PC-3 (cell line): Measurements from ENCODE around the gene REEP6. TPM values are rescaled to one million over a fixed set of nuclear protein-coding genes. Genes with fewer than 3 reads are reported as not detected.
"Not testable (repeated sequence)": the region's sequence is repeated elsewhere in the genome, so short reads cannot be mapped to it uniquely, and the experiment has no call there.

ENCODE experiments used
- ATAC-seq: fragments of 200-7000 bp; cut with Tn5 transposase; 2 replicates; pipeline ENCODE4 v1.9.1; 2020; ENCODE audit warnings: mild to moderate bottlenecking, moderate library complexity
- BruUV-seq: library from RNA; stranded (reverse); fragments of 400-500 nt; replicated peaks from 2 replicates; lab custom pipeline; 2021; lab: Mats Ljungman, UMichigan
- CTCF ChIA-PET: fragments of 300-600 bp; sonication (Branson Sonifier 250); formaldehyde crosslinking; loops from one replicate; lab custom pipeline; 2022; ENCODE audit warnings: antibody characterized with exemption; lab: Charles Lee
- POLR2A ChIA-PET: fragments of 300-600 bp; sonication (Branson Sonifier 250); formaldehyde crosslinking; loops from one replicate; lab custom pipeline; 2022; ENCODE audit warnings: antibody characterized with exemption; ENCODE audit not compliant: unreplicated experiment; lab: Charles Lee
- DNase-seq: peaks from one replicate; pipeline ENCODE4 v3.0.0-alpha.2; 2015
- H2AFZ ChIP-seq: fragments of 300-600 bp; sonication (generic); 2 replicates; pipeline ENCODE4 v1.6.0; 2016; ENCODE audit warnings: antibody characterized with exemption, low read length
- H3F3A ChIP-seq: fragments of 300-600 bp; sonication (generic); one replicate; pipeline ENCODE4 v1.6.0; 2017; ENCODE audit warnings: antibody characterized with exemption, low read length, control low read depth, mild to moderate bottlenecking; ENCODE audit not compliant: unreplicated experiment
- H3K27ac ChIP-seq: fragments of 300-600 bp; sonication (generic); 2 replicates; pipeline ENCODE4 v1.5.1; 2016; ENCODE audit warnings: mild to moderate bottlenecking, low read length
- H3K27me3 ChIP-seq: fragments of 300-600 bp; sonication (generic); 2 replicates; pipeline ENCODE4 v1.6.1; 2016; ENCODE audit warnings: low read length, mixed read lengths
- H3K36me3 ChIP-seq: fragments of 300-600 bp; sonication (generic); 2 replicates; pipeline ENCODE4 v1.6.1; 2016; ENCODE audit warnings: low read depth, mixed run types, low read length, mixed read lengths
- H3K4me1 ChIP-seq: fragments of 300-600 bp; sonication (generic); 2 replicates; pipeline ENCODE4 v1.5.1; 2016; ENCODE audit warnings: low read length; ENCODE audit not compliant: insufficient read depth
- H3K4me2 ChIP-seq: fragments of 300-600 bp; sonication (generic); 2 replicates; pipeline ENCODE4 v1.6.0; 2016; ENCODE audit warnings: low read length
- H3K4me3 ChIP-seq: fragments of 300-600 bp; sonication (generic); 2 replicates; pipeline ENCODE4 v1.5.1; 2016; ENCODE audit warnings: mild to moderate bottlenecking, low read length, mixed read lengths
- H3K79me2 ChIP-seq: fragments of 300-600 bp; sonication (generic); 2 replicates; pipeline ENCODE4 v1.6.1; 2017; ENCODE audit warnings: low read length, mixed read lengths
- H3K9ac ChIP-seq: fragments of 300-600 bp; sonication (generic); 2 replicates; pipeline ENCODE4 v1.6.0; 2016; ENCODE audit warnings: mild to moderate bottlenecking, low read length
- H3K9me2 ChIP-seq: fragments of 300-600 bp; sonication (generic); replicated peaks from 2 replicates; pipeline ENCODE4 v1.6.1; 2016; ENCODE audit warnings: mixed run types, low read length, mixed read lengths
- H3K9me3 ChIP-seq: fragments of 300-600 bp; sonication (generic); 2 replicates; pipeline ENCODE4 v1.6.1; 2016; ENCODE audit warnings: low read length, mixed read lengths
- H4K20me1 ChIP-seq: fragments of 300-600 bp; sonication (generic); 2 replicates; pipeline ENCODE4 v1.6.1; 2016; ENCODE audit warnings: low read length, mixed read lengths
- EZH2 ChIP-seq: fragments of 300-600 bp; sonication (generic); IDR thresholded peaks from one replicate; pipeline ENCODE4 v1.6.1; 2017; ENCODE audit warnings: antibody characterized with exemption, mild to moderate bottlenecking, low read length; ENCODE audit not compliant: unreplicated experiment
- EZH2phosphoT487 ChIP-seq: fragments of 300-600 bp; sonication (generic); IDR thresholded peaks from 2 replicates; pipeline ENCODE4 v1.6.1; 2018; ENCODE audit warnings: mild to moderate bottlenecking, antibody characterized with exemption, low read length, borderline replicate concordance
- intact Hi-C: fragments of 100-400 bp; cut with micrococcal nuclease; formaldehyde crosslinking; loops from 2 replicates; pipeline ENCODE4 v1.9.0; 2023
- total RNA-seq: library from RNA; depleted of rRNA; stranded (reverse); fragments of >200 nt; gene quantifications from 2 replicates; pipeline ENCODE4 v1.2.3, GENCODE V29; 2014
- TF ChIP-seq, protein P1 (sequence below): fragments of 300-600 bp; sonication (generic); conservative IDR thresholded peaks from 2 replicates; pipeline ENCODE4 v1.5.1; 2017; ENCODE audit warnings: antibody characterized with exemption, low read depth, mild to moderate bottlenecking, low read length

Gene REEP6
- total RNA-seq, 1 experiment from 2014 or later: 27.2 TPM

GRCh38 chr19:1475751-1476437 is 15.1 kb upstream of the REEP6 start:
- TF ChIP-seq EZH2: no peak
- no peak for TF ChIP-seq EZH2phosphoT487
- TF ChIP-seq, protein P1, sequence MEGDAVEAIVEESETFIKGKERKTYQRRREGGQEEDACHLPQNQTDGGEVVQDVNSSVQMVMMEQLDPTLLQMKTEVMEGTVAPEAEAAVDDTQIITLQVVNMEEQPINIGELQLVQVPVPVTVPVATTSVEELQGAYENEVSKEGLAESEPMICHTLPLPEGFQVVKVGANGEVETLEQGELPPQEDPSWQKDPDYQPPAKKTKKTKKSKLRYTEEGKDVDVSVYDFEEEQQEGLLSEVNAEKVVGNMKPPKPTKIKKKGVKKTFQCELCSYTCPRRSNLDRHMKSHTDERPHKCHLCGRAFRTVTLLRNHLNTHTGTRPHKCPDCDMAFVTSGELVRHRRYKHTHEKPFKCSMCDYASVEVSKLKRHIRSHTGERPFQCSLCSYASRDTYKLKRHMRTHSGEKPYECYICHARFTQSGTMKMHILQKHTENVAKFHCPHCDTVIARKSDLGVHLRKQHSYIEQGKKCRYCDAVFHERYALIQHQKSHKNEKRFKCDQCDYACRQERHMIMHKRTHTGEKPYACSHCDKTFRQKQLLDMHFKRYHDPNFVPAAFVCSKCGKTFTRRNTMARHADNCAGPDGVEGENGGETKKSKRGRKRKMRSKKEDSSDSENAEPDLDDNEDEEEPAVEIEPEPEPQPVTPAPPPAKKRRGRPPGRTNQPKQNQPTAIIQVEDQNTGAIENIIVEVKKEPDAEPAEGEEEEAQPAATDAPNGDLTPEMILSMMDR: no peak
- Histone ChIP-seq H3K4me2 (no peak overlapping the region), H3K36me3 (no peaks in the 10 kb centered on the region), H3K79me2 (peaks cover 25% of the 10 kb centered on the region), H3K4me1 (peaks cover 10% of the 10 kb centered on the region), H4K20me1 (no peaks in the 10 kb centered on the region), H3F3A (no peaks in the 10 kb centered on the region), H3K27ac (no peak overlapping the region), H2AFZ (no peak overlapping the region), H3K9me3 (no peaks in the 10 kb centered on the region), H3K9me2 (no peaks in the 10 kb centered on the region), H3K9ac (no peak overlapping the region), H3K4me3 (no peak overlapping the region), H3K27me3 (no peaks in the 10 kb centered on the region)
- ChIA-PET CTCF (interaction anchor here (0.6 kb wide), 1 partner anchor 186 kb away, joined by 6 read pairs; no protein-coding TSS in a partner anchor), POLR2A (no interaction called here)
- no TSS peak for BruUV-seq
- DNase-seq: no peak
- intact Hi-C loops: no loop called here
- ATAC-seq: no peak

- not testable (repeated sequence) for H3K9ac ChIP-seq, ATAC-seq
These were observed 13.9 kb upstream of the REEP6 start for GRCh38 chr19:1477056-1477455.

GRCh38 chr19:1478934-1479707 is 11.9 kb upstream of the REEP6 start, which contains the start of gene C19orf25:
Gene C19orf25, minus strand, starts transcription at chr19:1479215. Its CDS starts 312 bp downstream, at chr19:1478903.
- BruUV-seq: no TSS peak
- intact Hi-C loops: no loop called here
- Histone ChIP-seq H3K9ac (peak within 1 kb of the TSS; percentile 80), H3K9me3 (no peaks in the 10 kb centered on the region), H3K9me2 (no peaks in the 10 kb centered on the region), H3K4me3 (peak within 1 kb of the TSS; percentile 88), H3K4me2 (peak within 1 kb of the TSS; percentile 85), H3K4me1 (no peaks in the 10 kb centered on the region), H4K20me1 (no peaks in the 10 kb centered on the region), H3K27me3 (no peaks in the 10 kb centered on the region), H3F3A (no peaks in the 10 kb centered on the region), H3K36me3 (no peaks in the 10 kb centered on the region), H3K27ac (no peak within 1 kb of the TSS), H2AFZ (peak within 1 kb of the TSS; percentile 99), H3K79me2 (peaks cover 25% of the 10 kb centered on the region)
- DNase-seq (peak; percentile 91), ATAC-seq (peak; percentile 94)
- POLR2A ChIA-PET: no interaction called here
- TF ChIP-seq EZH2phosphoT487: no peak
- TF ChIP-seq, protein P1: no peak
- no peak for TF ChIP-seq EZH2
- CTCF ChIA-PET: interaction anchor here (0.6 kb wide), 1 partner anchor 36 kb away, joined by 3 read pairs; no protein-coding TSS in a partner anchor

More at GRCh38 chr19:1477056-1477455, 13.9 kb upstream of the REEP6 start:
- DNase-seq, BruUV-seq, H3K27ac ChIP-seq, H4K20me1 ChIP-seq, CTCF ChIA-PET, POLR2A ChIA-PET, H3K36me3 ChIP-seq, H3K4me1 ChIP-seq, H2AFZ ChIP-seq, H3K27me3 ChIP-seq, H3K9me2 ChIP-seq, H3K4me3 ChIP-seq, H3F3A ChIP-seq, intact Hi-C loops, H3K9me3 ChIP-seq: not testable (repeated sequence)
- peaks cover 25% of the 10 kb centered on the region for H3K79me2 ChIP-seq
- H3K4me2 ChIP-seq: peak overlapping the region; percentile 15; the same call in 1 of the 2 replicates
